ENCODE data around the gene GLB1L3.

GLB1L3 gene

DNA sequence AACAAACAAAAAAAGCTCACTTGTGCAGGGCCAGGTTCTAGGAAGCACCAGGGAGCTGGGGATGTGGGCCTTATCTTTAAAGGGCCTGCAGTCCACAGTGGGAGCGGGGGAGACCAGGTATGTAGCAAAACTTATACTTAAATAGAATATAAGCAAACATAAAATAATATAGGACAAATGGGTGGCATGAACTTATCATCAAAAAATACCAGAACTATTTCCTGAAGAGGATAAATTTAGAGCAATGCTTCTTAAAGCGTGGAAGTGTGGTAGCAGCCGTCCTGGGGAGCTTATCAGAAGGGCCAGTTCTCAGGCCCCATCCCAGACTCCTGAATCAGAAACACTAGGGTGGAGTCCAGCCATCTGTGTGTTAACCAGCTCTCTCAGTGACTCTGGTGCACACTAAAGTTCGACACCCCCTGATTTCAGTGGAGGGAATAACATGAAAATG lies 42.4 kb upstream of the GLB1L3 start:
- in situ Hi-C loops (cut with HindIII; ENCODE audit: low sequenced_read_pairs) = no loop called here
- no peak for DNase-seq (ENCODE audit: low read depth, low spot score)
- no peak for TF ChIP-seq CTCF (IDR thresholded peaks at IDR 0.05; ENCODE audit: low read depth, low read length)
- no peak overlapping the region for H3K4me3 ChIP-seq (ENCODE audit: low read depth, low read length)

GRCh38 chr11:134235399-134235798 lies 40.8 kb upstream of the GLB1L3 start:
- no peak for TF ChIP-seq CTCF (IDR thresholded peaks at IDR 0.05; ENCODE audit: low read depth, low read length)
- in situ Hi-C loops (cut with HindIII; ENCODE audit: low sequenced_read_pairs) = no loop called here
- H3K4me3 ChIP-seq (ENCODE audit: low read depth, low read length) = no peak overlapping the region
- DNase-seq (ENCODE audit: low read depth, low spot score) = no peak

DNA sequence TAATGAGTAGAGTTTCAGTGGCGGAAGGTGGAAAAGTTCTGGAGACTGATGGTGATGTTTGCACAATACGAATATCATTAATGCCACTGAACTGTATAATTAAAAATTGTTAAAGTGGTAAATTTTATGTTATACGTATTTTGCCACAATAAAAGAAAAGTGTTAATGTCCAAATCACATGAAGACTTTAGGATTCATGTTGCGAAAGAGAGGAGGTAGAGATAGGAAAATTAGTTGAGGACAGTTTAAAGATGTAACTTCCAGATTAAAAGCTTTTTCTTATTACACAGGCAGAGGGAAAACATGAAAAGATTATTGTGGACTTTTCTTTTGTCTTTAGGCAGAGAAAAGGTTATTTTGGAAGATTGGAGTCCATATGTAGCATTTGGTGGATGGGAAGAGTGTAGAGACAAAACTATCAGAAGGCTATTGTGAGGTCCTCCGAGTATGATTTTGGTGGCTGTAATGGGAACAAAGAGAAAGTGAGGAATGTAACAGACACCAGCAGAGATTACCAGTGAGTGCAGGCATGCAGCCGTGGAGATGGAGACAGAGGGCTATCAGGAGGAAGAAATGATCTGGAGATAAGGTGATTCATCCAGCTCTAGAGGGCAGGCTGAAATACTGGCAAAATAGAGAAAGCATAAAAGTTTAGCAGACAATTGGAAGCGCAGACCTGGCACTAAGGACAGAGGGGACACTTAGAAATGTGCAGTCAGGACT lies 39.2 kb upstream of the GLB1L3 start:
- no peak for DNase-seq (ENCODE audit: low read depth, low spot score)
- in situ Hi-C loops (cut with HindIII; ENCODE audit: low sequenced_read_pairs) = no loop called here
- no peak overlapping the region for H3K4me3 ChIP-seq (ENCODE audit: low read depth, low read length)
- no peak for TF ChIP-seq CTCF (IDR thresholded peaks at IDR 0.05; ENCODE audit: low read depth, low read length)

GRCh38 chr11:134237557-134237922 lies 38.6 kb upstream of the GLB1L3 start:
- in situ Hi-C loops (cut with HindIII; ENCODE audit: low sequenced_read_pairs) = no loop called here
- H3K4me3 ChIP-seq (ENCODE audit: low read depth, low read length) = no peak overlapping the region
- no peak for DNase-seq (ENCODE audit: low read depth, low spot score)
- no peak for TF ChIP-seq CTCF (IDR thresholded peaks at IDR 0.05; ENCODE audit: low read depth, low read length)

GRCh38 chr11:134238956-134239355 lies 37.2 kb upstream of the GLB1L3 start:
- no peak for TF ChIP-seq CTCF (IDR thresholded peaks at IDR 0.05; ENCODE audit: low read depth, low read length)
- DNase-seq (ENCODE audit: low read depth, low spot score) = no peak
- H3K4me3 ChIP-seq (ENCODE audit: low read depth, low read length) = no peak overlapping the region
- in situ Hi-C loops (cut with HindIII; ENCODE audit: low sequenced_read_pairs) = no loop called here

GRCh38 chr11:134240592-134240991 lies 35.6 kb upstream of the GLB1L3 start:
- no peak for DNase-seq (ENCODE audit: low read depth, low spot score)
- in situ Hi-C loops (cut with HindIII; ENCODE audit: low sequenced_read_pairs) = no loop called here
- no peak overlapping the region for H3K4me3 ChIP-seq (ENCODE audit: low read depth, low read length)
- TF ChIP-seq CTCF (IDR thresholded peaks at IDR 0.05; ENCODE audit: low read depth, low read length) = no peak

Data from astrocyte of the spinal cord (primary cell).